Stimulated activated CD4-positive, alpha-beta T cell treated with anti-CD3 and anti-CD28 coated beads, Interleukin-15, amount 100 ng/mL, for 1 hour (primary cell): ENCODE data around the gene DAND5.
A peak's percentile ranks its signal among the peaks of the same experiment; 100 is the strongest.
"Not testable (repeated sequence)": the region's sequence is repeated elsewhere in the genome, so short reads cannot be mapped to it uniquely, and the experiment has no call there.

ENCODE experiments used
- DNase-seq, 2 donors: peaks; one replicate each; pipeline ENCODE4 v3.0.0-alpha.2; 2020; ENCODE audit warnings: low read depth in 1 of 2, low spot score in 1 of 2

Gene DAND5

DNA sequence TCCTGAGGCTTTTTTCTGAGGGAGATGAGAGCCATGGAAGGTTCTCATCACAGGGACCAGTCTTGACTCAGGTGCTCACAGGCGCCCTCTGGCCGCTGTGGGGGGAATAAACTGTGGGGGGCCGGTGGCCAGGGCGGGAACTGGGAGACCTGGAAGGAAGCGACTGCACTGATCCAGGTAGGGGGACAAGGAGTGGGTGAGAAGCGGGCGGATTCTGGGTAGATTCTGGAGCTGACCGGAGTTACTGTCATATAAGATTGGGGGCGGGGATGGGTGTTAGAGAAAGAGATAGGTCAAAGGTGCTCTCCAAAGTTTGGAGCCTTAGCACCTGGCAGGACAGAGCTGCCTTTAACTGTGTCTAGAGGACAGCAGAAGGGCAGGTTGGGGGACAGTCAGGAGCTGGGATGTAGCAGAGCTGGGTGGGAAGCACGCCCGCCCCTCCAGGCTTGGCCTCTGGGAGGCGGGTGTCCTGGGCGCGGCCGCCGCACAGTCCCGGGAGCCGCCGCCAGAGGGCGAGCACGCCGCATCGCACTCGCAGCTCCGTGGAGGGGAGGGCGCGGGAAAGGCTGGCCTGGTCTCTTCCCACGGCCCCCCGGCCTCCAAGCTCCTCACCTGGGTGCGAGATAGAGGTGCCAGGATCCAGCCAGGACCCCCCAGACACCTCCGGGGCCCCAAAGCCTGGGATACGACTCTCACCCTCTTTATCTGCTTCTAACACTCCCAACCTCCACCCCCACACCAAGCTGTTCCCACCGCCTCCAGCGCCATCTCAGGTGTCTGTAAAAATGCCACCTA lies 4.2 kb upstream of the DAND5 start:
- peak; percentile 66 to 78 for DNase-seq

DNA sequence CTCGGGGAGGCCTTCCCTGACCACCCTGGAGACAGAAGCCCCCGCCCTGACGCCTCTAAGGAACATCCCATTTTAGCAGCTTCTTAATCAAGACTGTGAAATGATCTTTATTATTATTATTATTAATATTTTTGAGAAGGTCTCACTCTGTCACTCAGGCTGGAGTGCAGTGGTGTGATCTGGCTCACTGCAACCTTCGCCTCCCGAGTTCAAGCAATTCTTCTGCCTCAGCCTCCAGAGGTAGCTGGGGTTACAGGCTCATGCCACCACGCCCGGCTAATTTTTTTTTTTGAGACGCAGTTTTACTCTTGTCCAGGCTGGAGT lies 3.6 kb upstream of the DAND5 start:
- DNase-seq: no peak

DNA sequence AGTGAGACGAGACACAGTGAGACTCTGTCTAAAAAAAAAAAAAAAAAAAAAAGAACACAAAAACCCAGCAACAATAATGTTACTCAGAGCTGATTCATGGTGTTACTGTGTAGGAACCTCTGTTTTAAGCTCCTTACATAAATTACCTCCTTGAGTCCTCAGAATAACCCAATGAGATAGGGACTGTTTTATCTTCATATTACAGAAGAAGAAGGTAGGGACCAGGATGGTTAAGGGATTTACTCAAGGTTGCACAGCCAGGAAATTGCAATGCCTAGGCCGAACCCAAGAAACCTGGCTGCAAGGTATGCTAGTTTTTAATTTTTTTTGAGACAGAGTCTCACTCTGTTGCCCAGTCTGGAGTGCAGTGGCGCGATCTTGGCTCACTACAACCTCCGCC lies 1.5 kb upstream of the DAND5 start:
- no peak for DNase-seq

DNA sequence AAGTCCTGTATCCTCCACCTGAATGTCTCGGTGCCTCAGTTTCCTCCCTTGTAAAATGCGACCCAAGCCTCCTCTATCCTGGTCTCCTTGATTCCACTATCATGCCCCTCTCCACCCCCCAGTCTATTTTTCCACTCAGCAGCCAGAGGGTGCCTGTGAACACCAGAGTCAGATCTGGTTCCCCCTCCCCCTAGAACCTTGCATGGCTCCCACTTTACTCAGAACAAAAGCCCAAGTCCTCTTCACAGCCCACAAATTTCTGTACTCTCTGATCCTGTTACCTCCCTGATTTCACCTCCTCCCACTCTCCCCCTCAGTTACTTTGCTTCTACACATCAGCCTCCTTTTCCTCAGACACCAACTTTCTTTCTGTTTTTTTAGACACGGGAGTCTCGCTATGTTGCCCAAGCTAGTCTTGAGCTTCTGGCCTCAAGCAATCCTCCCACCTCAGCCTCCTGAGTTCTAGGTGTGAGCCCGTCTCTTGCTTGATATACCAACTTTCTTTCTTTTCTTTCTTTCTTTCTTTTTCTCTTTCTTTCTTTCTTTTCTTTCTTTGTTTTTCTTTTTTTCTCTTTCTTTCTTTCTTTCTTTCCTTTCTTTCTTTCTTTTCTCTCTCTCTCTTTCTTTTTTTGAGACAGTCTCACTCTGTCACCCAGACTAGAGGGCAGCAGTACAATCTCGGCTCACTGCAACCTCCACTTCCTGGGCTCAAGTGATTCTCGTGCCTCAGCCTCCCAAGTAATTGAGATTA lies 869 bp downstream of the DAND5 start:
- no peak for DNase-seq

DNA sequence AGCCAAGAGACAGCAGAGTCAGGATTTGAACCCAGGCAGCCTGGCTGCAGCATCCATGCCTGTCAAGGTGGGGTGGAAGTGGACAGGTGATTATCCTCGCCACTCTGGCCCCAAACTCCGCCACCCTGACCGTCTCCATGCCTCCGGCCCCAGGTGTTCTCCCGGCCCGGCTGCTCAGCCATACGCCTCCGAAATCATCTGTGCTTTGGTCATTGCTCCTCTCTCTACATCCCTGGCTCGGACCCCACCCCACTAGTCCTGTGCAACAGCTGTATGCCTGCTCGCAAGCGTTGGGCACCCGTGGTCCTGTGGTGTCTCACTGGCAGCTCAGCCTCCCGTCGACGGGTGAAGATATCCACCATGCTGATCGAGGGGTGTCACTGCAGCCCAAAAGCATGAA lies 3.9 kb downstream of the DAND5 start:
- DNase-seq: no peak

DNA sequence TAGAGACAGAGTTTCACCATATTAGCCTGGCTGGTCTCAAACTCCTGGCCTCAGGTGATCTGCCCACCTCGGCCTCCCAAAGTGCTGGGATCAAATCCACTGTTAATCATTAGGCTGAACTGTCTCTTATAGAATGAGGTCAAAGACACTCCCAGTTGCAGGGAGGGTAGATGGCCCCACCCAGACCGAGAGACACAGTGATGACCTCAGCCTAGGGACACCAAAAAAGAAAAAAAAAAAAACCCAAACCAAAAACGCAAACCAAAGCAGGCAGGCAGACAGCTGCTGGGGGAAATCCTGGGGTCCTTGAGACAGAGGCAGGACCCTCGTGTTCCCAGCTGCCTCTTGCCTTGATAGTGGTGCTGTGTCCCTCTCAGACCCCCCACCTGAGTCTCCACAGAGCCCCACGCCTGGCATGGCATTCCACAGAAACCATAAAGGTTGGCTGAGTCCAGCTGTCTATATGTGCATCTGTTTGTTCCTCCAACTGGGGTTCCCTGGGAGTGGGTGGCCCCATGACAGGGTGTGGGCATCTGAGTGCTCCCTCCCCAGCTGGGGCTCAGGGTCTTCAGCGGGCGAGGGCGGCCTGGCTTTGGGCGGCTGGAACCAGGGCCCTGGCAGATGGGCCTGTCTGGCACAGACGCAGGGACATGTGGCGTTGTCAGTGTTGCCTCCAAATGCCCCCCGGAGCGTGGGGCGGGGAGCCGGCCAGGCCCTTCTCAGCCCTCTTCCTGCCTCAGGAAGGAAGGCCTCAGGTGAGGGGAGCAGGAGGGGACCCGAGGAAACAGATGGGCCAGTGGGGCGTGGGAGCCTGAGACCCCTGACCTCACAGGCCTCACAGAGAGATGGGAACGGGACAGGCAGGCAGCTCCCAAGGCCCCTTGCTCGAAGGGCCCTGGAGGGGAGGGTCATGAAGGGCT lies 5.2 kb downstream of the DAND5 start:
- DNase-seq: no peak

DNA sequence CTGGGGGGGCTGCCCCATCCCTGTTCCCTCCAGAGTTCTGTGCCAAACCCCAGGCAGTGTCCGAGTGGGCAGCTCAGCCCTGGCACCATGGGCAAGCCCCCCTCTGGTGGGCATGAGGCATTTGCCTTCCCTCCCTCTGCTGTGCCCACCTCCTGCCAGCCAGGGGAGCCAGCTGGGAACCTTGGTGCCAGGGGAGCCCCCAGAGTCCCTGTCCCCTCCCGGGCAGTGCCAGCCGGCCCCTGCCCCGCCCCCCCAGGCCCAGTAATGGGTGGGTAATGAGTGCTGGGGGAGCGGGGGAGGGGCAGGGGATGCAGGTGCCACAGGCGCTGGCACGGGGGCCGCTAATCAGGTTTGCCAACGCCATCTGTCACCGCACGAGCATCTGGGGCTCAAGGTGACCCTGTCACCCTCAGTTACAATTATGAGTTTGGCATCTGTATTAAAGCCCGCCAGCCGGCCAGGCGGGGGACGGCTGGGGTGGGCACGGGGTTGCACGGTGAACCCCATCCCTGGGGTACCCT lies 5.9 kb downstream of the DAND5 start:
- DNase-seq: no peak

DNA sequence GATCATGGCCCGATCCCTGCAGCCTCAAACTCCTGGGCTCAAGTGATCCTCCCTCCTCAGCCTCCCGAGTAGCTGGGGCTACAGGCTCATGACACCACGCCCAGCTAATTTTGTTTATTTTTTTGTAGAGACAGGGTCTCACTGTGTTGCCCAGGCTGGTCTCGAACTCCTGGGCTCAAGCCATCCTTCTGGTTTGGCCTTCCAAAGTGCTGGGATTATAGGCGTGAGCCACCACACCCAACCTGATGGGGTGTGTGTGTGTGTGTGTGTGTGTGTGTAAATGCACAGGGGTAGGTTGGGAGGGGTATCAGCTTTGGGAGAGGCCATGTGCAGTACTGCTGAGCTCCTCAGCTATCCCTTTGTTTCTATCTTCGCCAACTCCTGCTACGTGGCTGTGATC lies 6.7 kb downstream of the DAND5 start:
- DNase-seq: not testable (repeated sequence)

DNA sequence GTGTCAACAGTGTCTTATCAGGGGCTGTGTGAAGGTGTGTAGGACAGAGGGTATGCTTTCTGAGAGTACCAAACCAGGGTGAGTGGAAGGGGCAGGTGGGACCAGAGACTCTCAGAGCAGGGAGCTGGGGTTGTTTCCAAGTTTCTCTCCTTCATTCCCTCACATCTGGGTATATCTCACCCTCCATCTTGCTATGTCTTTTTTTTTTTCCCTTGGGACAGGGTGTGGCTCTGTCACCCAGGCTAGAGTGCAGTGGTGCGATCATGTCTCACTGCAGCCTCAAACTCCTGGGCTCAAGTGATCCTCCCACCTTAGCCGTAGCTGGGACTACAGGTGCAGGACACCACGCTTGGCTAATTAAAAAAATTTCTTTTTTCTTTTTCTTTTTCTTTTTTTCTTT lies 10.6 kb downstream of the DAND5 start:
- DNase-seq: no peak

DNA sequence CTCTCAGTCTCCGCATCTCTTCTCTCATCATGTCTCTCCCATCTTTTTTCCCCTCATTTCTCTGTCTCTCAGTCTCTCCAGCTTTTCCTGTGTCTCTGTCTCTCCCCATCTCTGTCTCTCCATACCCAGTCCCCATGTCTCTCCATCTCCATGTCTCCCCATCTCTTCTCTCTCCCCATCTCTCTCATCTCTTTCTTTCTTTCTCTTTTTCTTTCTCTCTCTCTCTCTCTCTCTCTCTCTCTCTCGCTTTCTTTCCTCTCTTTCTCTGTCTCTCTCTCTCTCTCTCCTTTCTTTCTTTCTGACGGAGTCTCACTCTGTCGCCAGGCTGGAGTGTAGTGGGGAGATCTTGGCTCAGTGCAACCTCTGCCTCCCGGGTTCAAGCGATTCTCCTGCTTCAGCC lies 13.3 kb downstream of the DAND5 start:
- no peak for DNase-seq

DNA sequence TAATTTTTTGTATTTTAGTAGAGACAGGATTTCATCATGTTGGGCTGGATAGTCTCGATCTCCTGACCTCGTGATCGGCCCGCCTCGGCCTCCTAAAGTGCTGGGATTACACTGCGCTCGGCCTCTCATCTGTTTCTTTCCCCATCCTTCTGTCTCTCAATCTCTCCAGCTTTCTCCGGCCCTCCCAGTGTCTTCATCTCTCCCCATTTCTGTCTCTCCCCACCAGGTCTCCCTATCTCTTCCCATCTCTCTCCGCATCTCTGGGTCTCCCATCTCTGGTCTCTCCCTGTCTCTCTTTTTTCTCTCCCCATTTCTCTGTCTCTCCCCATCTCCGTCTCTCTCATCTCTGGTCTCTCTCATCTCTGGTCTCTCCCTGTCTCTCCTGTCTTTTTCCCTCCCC lies 13.7 kb downstream of the DAND5 start:
- DNase-seq: no peak

DNA sequence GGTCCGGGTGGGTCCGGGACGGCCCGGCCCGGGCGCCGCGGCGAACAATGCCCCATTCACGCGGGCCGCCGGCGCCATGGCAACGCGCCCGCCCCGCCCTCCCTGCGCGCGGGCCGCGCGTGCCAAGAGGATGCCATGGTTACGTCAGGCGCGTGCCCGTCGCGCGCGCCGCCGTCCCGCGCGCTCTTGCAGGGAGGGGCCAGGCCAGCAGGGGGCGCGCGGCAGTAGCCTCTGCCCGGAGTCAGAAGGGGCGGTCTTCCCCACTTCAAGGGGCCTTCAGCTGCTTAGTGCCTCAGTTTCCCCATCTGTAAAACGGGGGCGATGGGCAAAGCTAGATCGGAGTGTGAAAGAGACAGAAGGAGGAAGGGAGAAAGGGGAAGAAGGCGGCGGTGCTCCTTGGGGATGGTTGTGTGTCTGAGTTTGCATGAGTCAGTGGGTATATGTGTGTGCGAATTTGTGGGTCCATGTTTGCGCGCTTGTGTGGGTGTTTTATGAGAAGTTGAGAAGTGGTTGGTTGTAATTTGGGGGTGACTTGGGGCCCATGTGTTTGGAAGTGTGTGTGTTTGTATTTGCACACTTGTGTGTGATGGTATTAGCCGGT lies 14.3 kb downstream of the DAND5 start:
- peak; percentile 70 to 79 for DNase-seq

DNA sequence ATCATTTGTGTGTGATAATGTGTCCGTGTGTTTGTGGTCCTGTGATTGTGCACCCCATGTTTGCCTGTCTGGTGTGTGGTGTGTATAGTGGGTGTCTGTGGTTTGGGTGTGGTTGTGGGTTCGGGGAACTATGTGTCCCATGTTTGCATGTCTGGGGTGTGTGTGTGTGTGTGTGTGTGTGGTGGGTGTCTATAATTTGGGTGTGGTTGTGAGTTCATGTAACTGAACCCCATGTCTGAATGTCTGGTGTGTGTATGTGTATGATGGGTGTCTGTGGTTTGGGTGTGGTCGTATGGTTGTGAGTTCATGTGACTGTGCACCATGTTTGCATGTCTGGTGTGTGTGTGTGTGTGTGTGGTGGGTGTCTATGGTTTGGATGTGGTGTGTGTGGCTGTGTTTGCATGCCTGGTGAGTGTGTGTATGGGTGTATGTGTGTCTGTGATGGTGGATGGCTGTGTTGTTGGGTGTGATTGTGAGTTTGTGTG lies 14.8 kb downstream of the DAND5 start:
- DNase-seq: no peak

DNA sequence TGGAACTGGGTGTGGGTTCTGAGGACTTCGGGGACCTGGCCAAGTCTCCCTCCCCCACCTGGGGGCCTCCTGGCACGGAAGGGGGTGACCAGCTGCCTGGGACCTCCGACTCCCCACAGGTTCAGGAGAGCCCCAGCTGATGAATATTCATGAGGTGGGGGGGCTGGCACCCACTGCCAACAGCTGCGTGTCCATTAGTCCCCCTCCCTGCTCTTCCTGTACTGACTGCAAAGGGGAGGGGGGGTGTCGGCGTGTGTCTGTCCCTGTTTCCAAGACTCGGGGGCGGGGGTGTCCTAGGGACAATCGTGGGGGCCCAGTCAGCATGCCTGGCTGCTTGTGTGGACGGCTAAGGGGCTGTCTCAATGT lies 15.3 kb downstream of the DAND5 start:
- DNase-seq: no peak

DNA sequence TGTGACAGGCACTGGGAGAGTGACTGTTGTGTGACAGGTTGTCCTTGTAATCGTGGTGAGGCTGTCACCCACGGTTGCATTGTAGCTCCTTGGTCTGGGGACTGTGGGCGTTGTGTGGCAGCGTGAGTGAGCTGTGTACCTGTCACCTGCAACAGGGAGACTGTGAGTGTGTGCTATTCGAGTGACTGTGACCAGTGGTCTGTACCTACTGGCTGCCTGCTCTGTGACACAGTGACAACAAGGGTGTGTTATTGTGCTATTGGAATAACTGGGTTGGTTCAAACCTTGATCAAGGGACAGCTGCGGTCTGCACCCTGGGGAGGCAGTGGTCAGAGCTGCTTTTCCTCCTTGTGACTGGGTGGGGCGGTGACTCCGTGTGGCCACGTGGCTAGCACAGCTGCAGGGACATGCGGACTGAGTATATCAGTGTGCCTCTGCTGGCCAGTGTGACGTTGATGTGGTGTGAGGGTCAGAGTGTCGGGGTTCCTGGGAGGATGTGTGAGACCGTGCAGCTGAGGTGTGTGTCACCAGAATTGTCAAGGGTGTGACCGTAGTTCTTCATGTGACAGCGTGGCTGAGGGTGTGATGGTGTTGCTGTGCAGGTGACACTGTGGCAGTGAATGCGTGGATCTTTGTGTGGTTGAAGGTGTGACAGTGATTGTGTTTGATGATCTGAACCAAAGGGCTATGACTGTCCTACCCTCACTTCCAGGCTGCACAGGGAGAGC lies 15.8 kb downstream of the DAND5 start:
- DNase-seq: no peak

DNA sequence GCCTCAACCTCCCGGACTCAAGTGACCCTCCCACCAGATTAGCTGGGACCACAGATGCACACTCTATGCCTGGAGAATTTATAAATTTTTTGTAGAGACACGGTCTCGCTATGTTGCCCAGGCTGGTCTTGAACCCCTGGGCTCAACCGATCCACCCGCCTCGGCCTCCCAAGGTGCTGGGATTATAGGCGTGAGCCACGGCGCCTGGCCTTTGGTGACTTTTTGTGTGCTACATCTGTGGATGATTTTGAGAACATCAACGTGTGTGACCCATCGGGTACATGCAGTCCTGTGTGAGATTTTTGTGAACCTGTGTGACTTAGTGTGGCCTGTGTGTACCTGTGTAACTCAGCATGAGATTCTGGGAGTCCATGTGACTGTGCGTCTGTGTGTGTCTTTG lies 17.4 kb downstream of the DAND5 start:
- DNase-seq: no peak

DNA sequence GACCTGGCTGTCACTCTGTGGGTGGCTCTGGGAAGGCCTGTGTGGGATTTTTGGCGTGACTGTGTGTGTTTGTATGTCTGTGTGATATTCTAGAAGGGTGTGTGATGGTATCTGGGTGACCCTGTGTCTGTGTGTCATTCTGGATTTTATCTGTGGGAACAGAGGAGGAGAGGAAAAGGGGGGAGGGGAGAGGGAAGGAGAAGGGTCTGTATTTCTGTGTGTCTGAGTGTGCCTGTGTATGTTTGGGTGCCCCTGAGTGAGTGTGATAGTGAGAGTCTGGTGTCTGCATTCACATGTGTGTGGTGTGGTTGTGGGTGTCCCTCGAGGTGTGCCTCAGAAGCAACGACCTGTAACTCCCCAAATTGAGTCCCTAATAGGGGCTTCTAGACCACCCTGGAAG lies 17.8 kb downstream of the DAND5 start:
- DNase-seq: no peak

DNA sequence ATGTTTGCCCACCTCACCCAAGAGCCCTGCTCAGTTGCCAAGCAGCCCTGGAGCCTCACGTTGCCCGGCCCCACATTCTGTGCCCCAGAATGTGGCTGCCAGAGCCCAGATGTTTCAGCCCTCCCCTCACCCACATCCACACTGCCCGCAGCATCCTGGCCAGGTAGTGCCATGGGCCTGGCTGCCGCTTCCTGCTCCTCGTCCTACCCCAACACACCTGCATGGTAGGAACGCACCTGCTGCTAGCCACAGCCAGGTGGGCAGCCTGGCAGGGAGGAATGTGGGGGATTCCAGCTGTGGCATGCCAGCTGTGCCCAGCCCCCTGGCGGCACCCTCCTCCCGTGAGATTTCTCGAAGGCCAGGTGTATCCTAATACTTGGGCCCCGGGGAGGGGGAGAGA lies 18.4 kb downstream of the DAND5 start:
- no peak for DNase-seq

DNA sequence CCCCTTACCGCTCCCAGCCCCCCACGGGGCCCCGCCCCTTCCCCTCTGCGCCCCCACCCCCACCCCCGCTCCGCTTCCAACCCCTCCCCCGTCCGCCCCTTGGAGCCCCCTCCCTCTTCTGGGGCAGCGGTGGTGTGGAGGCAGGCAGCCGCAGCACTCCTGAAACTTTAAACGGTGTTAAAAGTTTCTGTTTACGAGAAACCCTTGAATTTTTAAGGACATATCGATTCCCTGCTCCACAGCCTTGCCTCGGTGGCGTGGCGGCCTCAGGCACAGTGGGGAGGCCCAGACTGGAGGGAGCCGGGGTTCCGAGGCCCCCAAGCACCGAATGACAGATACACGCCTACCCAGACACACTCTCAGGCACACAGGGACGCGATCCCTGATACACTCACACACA lies 21.1 kb downstream of the DAND5 start:
- DNase-seq: no peak

DNA sequence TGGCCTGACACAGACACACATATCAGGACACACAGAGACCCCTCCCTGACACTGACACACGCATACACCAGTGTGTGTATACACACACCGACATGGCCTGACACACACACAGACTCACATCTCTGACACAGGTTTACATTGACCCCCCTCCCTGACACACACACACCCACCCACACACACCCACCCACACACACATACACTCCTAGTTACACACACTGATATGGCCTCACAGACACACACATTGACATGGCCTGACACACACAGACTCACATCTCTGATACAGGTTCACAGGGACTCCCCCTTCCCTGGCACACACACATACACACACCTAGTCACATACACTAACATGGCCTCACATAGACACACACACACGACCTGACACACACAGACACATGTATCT lies 21.5 kb downstream of the DAND5 start:
- no peak for DNase-seq
